Stimulated activated CD4-positive, alpha-beta T cell treated with anti-CD3 and anti-CD28 coated beads, Interleukin-12 subunit alpha, Interleukin-12 subunit beta, amount 100 ng/mL, for 48 hours (primary cell): ENCODE data around the gene CDH10.

Experiments used
- DNase-seq, 3 donors: peaks; one replicate each; pipeline ENCODE4 v3.0.0-alpha.2; 2020; ENCODE audit warnings: low read depth in 2 of 3, low spot score in 1 of 3

Gene CDH10

DNA sequence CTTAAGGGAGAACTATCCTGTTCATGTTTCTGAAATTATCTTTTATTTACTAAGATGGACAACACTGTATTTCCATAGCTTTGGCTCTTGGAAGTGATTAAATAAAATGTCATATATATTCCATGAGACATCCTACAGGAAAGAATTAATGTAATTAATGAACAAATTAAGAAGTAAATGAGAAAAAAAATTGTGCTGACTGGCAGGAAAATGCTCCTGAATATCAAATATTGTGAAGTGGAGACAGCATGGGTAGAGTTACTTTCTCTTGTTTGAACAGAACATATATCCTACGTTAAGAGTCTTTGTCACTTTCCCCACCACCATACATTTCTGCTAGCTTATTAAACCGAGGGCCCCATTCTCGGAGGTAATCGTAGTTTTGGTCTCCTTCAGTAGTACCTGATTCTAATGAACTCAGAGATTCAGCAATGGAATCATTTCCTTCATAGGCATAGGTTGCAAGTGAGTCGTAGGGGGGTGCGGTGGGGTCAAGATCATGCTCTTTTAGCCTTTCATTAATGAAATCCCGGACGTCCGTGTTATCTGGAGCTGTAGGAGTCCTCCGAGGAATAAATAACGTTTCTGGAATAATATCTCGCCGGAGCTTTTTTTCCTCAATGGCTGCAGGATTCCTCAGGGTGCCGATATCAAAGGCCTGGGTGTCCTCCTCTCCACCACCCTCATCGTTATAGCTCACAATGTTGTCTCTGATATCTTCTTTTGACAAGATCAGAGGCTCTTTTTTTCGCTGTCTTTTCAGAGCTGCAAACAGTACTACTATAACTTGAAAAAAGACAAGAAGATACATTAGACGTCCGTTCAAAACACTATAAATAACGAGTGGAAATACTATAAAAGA, 157.2 kb downstream of the CDH10 start:
- DNase-seq = no peak

GRCh38 chr5:24480952-24481351, 163.8 kb downstream of the CDH10 start:
- no peak for DNase-seq

DNA sequence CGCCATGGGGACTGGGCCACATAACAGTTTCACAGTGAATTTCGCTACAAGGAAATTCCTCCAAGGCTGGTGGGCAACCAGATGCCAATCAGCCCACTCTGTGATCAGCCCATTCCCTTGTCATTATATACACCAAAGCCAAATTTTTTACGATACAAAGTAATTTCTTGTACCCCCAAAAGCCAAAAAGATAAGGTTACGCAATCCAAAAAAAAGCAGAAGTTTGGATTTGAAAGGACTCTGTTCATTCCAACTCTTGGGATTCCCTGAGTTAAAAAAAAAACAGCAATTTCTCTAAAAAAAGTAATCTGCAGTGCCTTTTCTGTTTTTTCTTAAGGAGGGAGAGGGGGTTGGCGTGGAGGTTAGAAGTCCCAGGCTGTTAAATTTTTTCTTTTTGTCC, 166.8 kb downstream of the CDH10 start:
- DNase-seq = no peak

GRCh38 chr5:24475101-24475500, 169.7 kb downstream of the CDH10 start:
- DNase-seq = no peak

- no peak for DNase-seq
These were observed 170.1 kb downstream of the CDH10 start for GRCh38 chr5:24474685-24475084.

DNA sequence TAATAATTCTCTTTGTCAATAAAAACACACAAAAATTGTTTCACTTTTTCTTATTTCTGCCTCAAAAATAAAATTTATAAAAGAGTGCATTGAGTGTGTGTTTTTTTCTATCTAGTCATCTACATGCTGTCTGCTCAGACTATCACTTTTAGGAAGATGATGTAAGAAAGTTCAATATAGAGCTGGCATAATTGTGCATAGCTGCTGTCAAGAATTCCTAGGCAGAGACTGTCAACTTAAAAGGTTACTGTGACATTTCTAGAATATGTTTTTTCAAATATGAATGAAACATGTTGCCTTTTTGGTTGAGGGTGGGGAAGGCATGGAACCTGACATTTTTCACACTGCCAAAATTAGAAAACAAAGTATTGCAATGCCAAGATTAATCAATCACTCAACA, 172.3 kb downstream of the CDH10 start:
- no peak for DNase-seq

DNA sequence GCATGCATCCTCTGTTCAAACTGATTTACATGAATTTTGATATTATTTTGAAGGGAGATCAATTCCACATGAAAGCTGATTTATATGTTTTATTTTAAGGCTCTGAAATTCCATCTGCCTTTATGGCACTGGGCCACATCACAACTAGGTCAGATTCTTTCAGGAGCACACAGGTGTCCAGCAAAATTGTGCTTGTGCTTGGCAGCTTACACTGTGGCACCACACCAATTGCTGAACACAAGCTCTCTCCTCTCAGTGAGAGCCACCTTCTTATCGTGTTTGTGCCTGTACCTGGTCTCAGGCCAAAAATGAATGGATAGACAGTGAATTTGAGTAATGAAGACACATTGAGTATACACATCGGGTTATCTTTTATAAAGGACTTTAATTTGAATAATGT, 200.4 kb downstream of the CDH10 start:
- DNase-seq = no peak

DNA sequence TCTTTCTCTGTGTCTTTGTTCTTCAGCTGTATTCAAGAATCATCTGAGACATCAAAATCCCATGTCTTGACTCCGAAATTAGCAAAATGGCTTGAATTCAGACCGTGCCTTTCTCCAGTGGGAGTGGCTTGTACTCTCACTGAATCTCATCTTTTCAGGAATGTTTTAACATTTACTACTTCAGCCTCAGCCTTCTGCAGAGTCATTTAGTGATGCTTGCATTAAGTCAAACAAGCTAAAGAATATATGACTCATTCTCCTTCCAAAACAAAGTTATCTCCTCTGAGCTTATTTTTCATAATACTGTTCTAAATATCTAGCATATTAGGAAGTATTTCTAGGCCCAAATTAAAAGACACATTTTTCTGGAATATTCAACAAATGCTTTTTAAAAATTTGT, 205.3 kb downstream of the CDH10 start:
- DNase-seq = no peak
